NT2/D1 (cell line): ENCODE results near the gene FAF2.

Source experiments
- DNase-seq: peaks from one replicate; pipeline ENCODE4 v3.0.0-alpha.2; 2011; ENCODE audit warnings: low read depth, low spot score
- H3K27me3 ChIP-seq: 2 replicates; pipeline ENCODE4 v1.6.0; 2011; ENCODE audit warnings: mild to moderate bottlenecking; ENCODE audit not compliant: insufficient read length, insufficient read depth
- H3K36me3 ChIP-seq: 2 replicates; pipeline ENCODE4 v1.6.1; 2011; ENCODE audit warnings: mild to moderate bottlenecking, low read length, mixed read lengths; ENCODE audit not compliant: insufficient read depth, insufficient read length
- H3K4me1 ChIP-seq: 2 replicates; pipeline ENCODE4 v1.5.1; 2011; ENCODE audit not compliant: insufficient read depth, insufficient read length
- H3K4me3 ChIP-seq: 2 replicates; pipeline ENCODE4 v1.5.1; 2011; ENCODE audit warnings: low read depth; ENCODE audit not compliant: insufficient read length
- H3K9ac ChIP-seq: 2 replicates; pipeline ENCODE4 v1.6.0; 2011; ENCODE audit warnings: low read depth; ENCODE audit not compliant: insufficient read length
- H3K9me3 ChIP-seq: 2 replicates; pipeline ENCODE4 v1.5.1; 2011; ENCODE audit warnings: mild to moderate bottlenecking, low read length; ENCODE audit not compliant: insufficient read depth
- SUZ12 ChIP-seq: IDR thresholded peaks from 2 replicates; pipeline ENCODE4 v1.6.1; 2011; ENCODE audit not compliant: insufficient read length, insufficient read depth; ENCODE audit errors: extremely low read depth
- YY1 ChIP-seq: IDR thresholded peaks from 2 replicates; pipeline ENCODE4 v1.6.1; 2011; ENCODE audit not compliant: insufficient read length, insufficient read depth
- ZNF274 ChIP-seq: IDR thresholded peaks from 2 replicates; pipeline ENCODE4 v1.6.1; 2011; ENCODE audit warnings: mild to moderate bottlenecking, low read depth, low read length

Gene FAF2

GRCh38 chr5:176420972-176421544 is 27.1 kb upstream of the FAF2 start:
- TF ChIP-seq YY1 = no peak
- TF ChIP-seq ZNF274 = no peak
- TF ChIP-seq SUZ12 = no peak
- Histone ChIP-seq H3K4me3 (no peak overlapping the region), H3K4me1 (peaks cover 3% of the 10 kb centered on the region), H3K9ac (no peak overlapping the region), H3K27me3 (peaks cover 9% of the 10 kb centered on the region), H3K36me3 (no peaks in the 10 kb centered on the region), H3K9me3 (peaks cover 28% of the 10 kb centered on the region)
- DNase-seq = no peak

GRCh38 chr5:176424181-176424580 is 24.0 kb upstream of the FAF2 start:
- H3K36me3 ChIP-seq = no peaks in the 10 kb centered on the region
- no peak overlapping the region for H3K9ac ChIP-seq
- H3K4me1 ChIP-seq = no peaks in the 10 kb centered on the region
- peaks cover 13% of the 10 kb centered on the region for H3K9me3 ChIP-seq
- no peak for DNase-seq
- TF ChIP-seq YY1 = no peak
- no peak for TF ChIP-seq SUZ12
- TF ChIP-seq ZNF274 = no peak
- H3K4me3 ChIP-seq = no peak overlapping the region
- no peaks in the 10 kb centered on the region for H3K27me3 ChIP-seq

- DNase-seq = no peak
- Histone ChIP-seq H3K36me3 (no peaks in the 10 kb centered on the region), H3K27me3 (no peaks in the 10 kb centered on the region), H3K9me3 (peaks cover 11% of the 10 kb centered on the region), H3K9ac (no peak overlapping the region), H3K4me3 (no peak overlapping the region), H3K4me1 (no peaks in the 10 kb centered on the region)
- TF ChIP-seq ZNF274 (no peak), SUZ12 (no peak), YY1 (no peak)
These were observed 23.0 kb upstream of the FAF2 start for GRCh38 chr5:176425138-176425537.

GRCh38 chr5:176425791-176426190 is 22.4 kb upstream of the FAF2 start:
- H3K9me3 ChIP-seq = peaks cover 5% of the 10 kb centered on the region
- H3K4me1 ChIP-seq = no peaks in the 10 kb centered on the region
- TF ChIP-seq SUZ12 (no peak), ZNF274 (no peak), YY1 (no peak)
- no peak for DNase-seq
- no peaks in the 10 kb centered on the region for H3K36me3 ChIP-seq
- H3K9ac ChIP-seq = no peak overlapping the region
- no peaks in the 10 kb centered on the region for H3K27me3 ChIP-seq
- no peak overlapping the region for H3K4me3 ChIP-seq

GRCh38 chr5:176426876-176427275 is 21.3 kb upstream of the FAF2 start:
- Histone ChIP-seq H3K27me3 (no peaks in the 10 kb centered on the region), H3K9me3 (no peaks in the 10 kb centered on the region; the same call in 1 of the 2 replicates), H3K36me3 (no peaks in the 10 kb centered on the region), H3K9ac (no peak overlapping the region), H3K4me1 (no peaks in the 10 kb centered on the region), H3K4me3 (no peak overlapping the region)
- no peak for TF ChIP-seq ZNF274
- TF ChIP-seq SUZ12 = no peak
- no peak for TF ChIP-seq YY1
- DNase-seq = no peak

- Histone ChIP-seq H3K9me3 (no peaks in the 10 kb centered on the region; the same call in 1 of the 2 replicates), H3K4me3 (no peak overlapping the region), H3K36me3 (no peaks in the 10 kb centered on the region), H3K27me3 (no peaks in the 10 kb centered on the region), H3K4me1 (no peaks in the 10 kb centered on the region), H3K9ac (no peak overlapping the region)
- DNase-seq = no peak
- TF ChIP-seq YY1 (no peak), SUZ12 (no peak), ZNF274 (no peak)
These were observed 20.2 kb upstream of the FAF2 start for GRCh38 chr5:176427971-176428370.

GRCh38 chr5:176429972-176430371 is 18.2 kb upstream of the FAF2 start:
- no peaks in the 10 kb centered on the region for H3K36me3 ChIP-seq
- H3K27me3 ChIP-seq = no peaks in the 10 kb centered on the region
- no peaks in the 10 kb centered on the region; the same call in 1 of the 2 replicates for H3K9me3 ChIP-seq
- DNase-seq = no peak
- H3K9ac ChIP-seq = no peak overlapping the region
- no peak overlapping the region for H3K4me3 ChIP-seq
- TF ChIP-seq ZNF274 (no peak), SUZ12 (no peak), YY1 (no peak)
- no peaks in the 10 kb centered on the region for H3K4me1 ChIP-seq
